HG02763 (cell line): ENCODE results near the gene EHBP1L1.
A peak's percentile ranks its signal among the peaks of the same experiment; 100 is the strongest.

Experiments
- ATAC-seq: cut with Tn5 transposase; IDR thresholded peaks from one replicate; pipeline ENCODE4 v1.9.1; 2021; ENCODE audit warnings: mild to moderate bottlenecking, moderate library complexity; ENCODE audit not compliant: unreplicated experiment

EHBP1L1 gene

DNA sequence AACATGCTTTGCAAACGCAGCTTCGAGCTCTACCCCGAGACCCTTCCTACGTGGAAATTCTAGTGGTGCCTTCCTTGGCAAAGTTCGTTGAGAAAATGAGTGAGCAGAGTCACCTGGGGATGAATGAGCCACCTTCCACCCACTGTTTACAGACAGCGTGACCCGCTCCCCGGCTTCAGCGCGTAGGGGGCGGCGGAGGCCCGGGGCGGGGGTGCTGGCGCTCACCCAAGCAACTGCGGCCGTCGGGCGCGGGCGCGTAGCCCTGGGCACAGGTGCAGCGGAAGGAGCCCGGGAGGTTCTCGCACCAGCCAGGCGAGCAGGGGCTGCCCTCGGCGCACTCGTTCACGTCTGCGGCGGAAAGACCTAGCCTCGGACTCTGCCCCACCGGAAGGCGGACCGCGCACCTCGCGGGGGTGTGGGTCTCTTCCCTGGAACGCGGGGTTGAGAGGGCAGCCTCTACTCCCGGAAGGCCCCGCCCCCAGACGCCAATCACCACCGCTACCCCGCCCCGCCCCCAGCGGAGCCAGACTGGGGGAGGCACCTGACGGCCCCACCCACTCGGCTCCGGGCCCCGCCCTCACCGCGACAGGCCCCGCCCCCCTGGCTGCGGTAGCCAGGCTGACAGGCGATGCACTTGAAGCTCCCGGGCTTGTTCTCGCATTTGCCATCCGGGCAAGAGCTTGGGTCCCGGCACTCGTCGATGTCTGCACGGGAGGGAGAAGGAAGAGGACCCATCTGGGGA lies 29.5 kb upstream of the EHBP1L1 start:
- ATAC-seq, result peak; percentile 69

DNA sequence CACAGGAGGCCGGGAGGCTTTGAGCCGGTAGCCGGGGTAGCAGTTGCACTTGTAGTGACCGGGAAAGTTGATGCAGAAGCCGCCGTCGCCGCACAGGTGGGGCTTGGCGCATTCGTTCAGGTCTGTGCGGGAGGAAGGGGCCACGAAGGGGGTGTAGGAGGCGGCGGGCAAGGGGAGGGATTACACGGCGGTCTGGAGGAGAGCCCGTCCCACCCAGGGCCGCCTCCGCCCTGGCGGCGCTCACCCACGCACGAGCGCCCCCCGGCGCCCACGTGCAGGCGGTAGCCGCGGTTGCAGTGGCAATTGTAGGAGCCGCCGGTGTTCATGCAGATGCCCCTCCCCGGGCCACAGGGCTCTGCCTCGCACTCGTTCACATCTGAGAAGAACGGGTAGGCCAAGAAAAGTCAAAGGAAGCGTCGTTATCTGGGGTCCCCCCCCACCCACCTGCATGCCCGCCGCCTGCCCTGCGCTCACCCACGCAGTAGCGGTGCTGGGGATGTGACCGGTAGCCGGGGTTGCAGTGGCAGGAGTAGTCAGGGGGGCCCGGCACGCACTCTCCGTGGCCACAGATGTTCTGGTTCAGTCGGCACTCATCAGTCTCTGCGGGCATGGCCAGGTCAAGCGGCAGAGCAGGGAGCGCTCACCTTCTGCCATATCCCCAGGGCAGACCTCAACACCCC lies 28.3 kb upstream of the EHBP1L1 start:
- ATAC-seq, result no peak

DNA sequence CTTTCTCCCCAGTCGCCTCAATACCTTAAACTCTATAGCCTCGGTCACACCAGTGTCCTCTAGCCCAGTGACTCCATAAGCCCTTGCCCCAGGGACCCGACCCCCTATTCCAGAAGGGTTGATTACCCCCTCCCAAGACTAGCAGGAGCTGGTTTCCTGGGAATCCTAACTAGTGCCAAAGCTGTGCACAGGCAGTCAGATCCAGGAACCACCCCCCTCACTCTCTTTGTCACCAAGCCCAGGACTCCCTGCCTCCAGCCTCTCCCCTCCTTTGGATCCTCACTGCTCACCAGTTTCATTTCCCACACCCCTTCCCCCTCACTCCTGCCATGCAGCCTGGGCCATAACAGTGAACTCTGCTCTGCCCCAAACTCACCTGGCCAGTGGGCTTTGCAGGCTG lies 27.5 kb upstream of the EHBP1L1 start:
- no peak for ATAC-seq

DNA sequence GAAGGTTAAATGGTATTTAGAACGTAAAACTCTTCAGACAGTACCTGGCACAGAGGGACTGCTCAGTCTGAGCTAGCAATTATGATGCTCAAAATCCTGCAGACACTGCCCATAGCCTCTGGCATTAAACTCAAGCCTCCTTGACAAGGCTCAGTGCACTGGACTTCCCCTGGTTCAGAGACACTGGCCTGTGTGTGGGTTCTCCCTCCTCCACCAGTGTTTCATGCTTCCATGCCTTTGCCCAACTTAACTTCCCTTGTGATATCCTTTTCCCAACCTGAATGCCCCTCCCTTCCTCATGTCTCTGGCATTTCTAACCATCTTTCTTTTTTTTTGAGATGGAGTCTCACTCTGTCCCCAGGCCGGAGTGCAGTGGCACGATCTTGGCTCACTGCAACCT lies 26.8 kb upstream of the EHBP1L1 start:
- ATAC-seq, result no peak

GRCh38 chr11:65551572-65552387 lies 24.1 kb upstream of the EHBP1L1 start:
- ATAC-seq, result no peak

GRCh38 chr11:65552388-65552951 lies 23.4 kb upstream of the EHBP1L1 start:
- no peak for ATAC-seq

- no peak for ATAC-seq
Measured at GRCh38 chr11:65553301-65554001, 22.4 kb upstream of the EHBP1L1 start.

GRCh38 chr11:65554057-65554818 lies 21.6 kb upstream of the EHBP1L1 start:
- ATAC-seq, result no peak

DNA sequence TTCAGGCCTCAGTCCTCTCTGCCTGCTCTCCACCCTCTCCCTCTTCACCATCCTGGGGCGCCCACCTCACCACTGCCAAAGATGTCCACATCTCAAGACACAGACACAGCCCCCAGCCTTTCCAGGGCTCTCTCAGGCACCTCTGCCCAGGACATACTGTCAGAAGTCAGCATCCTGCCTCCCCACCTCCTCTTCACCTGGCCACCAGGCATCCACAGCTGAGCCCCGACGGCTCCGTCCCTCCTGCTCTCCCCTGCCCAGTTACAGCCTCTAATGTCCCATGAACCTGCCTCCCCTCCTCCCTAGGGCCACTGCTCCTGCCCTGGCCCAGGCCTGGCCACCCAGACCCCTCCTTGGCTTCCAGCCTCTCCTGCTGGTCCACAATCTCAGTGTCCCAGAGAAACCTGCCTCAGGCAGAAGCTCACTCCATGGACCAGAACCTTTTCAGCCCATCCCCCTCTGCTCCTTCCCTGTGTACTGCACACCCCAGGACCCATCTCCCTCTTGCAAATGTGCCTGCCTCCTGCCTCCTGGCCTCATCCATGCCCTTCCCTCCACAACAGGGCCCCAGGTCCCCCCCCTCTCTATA lies 20.9 kb upstream of the EHBP1L1 start:
- no peak for ATAC-seq

GRCh38 chr11:65555693-65556231 lies 20.1 kb upstream of the EHBP1L1 start:
- ATAC-seq, result no peak

- no peak for ATAC-seq
Measured at GRCh38 chr11:65556470-65557279, 19.2 kb upstream of the EHBP1L1 start.

GRCh38 chr11:65557280-65558001 lies 18.4 kb upstream of the EHBP1L1 start:
- ATAC-seq, result no peak

DNA sequence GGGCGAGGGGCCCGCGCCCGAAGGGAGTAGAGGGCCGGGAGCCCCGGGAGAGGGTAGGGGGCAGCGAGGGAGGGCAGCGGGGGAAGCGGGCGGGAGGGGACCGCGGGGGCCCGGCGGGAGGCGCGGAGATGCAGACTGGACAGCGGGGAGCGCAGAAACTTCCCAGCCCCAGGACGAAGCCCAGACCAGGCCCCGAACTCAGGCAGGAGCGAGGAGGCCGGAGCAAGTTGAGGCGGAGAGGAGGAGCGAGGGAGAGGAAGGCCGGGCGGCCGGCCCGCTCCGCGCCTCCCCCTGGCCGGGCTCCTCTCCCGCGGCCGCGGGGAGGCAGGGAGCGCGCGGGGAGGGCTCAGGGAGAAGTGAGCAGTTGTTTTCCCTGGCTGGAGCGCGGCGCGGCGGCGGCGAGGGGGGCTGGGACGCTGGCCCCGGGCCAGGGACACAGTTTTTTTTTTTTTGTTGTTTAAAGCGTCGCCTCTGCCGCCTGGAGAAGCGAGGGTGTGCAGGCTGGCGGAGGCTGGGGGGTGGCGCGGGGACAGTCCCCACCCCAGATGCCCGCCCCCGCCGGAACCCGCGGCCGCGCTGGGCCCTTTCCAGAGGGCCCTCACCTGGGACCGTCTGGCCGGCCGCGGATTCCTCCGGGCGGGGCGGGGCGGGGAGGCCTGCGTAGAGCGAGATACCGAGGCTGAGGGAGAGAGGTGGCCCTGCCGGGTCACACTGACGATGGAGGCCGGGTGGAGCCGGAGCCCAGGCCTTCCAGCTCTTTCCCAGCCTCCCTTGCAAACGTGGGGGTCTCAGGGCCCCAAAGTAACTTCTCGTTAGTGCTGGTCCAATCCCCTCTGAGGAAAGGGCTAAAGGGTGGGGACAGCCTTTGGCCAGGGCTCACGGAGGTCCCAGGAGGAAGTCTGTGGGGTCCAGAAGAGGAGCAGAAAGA lies 17.6 kb upstream of the EHBP1L1 start, which contains the start of gene LTBP3:
LTBP3 (minus strand) TSS at position 358 of the 928 bp plus-strand sequence. CDS start 400 bp downstream, outside the sequence.
- no peak for ATAC-seq

DNA sequence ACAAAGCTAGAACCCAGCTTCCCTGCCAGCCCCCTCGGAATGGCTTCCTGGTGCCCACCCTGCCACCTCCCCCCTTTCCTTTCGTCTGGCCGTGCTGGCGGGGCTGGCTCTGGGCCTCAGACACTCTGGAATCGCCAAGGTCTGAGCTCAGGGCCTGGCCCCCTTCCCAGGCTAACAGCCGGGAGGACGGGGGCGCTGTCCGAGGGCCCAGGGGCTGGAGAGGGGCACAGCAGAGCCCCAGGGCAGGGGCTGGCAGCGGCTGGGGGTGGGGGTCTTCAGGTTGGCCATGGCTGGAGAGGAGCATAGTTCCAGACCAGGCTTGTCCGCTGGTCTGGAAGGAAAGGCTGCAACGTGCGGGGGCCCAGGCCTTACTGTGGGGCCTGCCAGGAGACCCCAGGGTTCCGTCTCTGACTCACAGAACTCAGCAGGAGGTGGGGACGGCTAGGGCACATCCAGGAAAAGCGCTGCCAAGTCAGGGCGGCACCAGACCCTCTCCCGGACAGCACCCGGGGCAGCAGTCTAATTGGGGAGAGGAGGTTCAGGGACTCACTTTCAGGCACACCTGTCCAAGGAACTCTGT lies 16.8 kb upstream of the EHBP1L1 start:
- ATAC-seq, result no peak

- ATAC-seq, result no peak
Measured at GRCh38 chr11:65559535-65559934, 16.3 kb upstream of the EHBP1L1 start.

GRCh38 chr11:65559951-65560537 lies 15.8 kb upstream of the EHBP1L1 start:
- no peak for ATAC-seq
